GM23338 (cell line): ENCODE results near the gene TXNRD1. TPM values are rescaled to one million over a fixed set of nuclear protein-coding genes. Genes with fewer than 3 reads are reported as not detected.

Experiments used
- ATAC-seq: fragments of 200-7000 bp; cut with Tn5 transposase; 3 replicates; pipeline ENCODE4 v1.9.1; 2020
- DNase-seq: peaks from one replicate; pipeline ENCODE4 v3.0.0-alpha.2; 2015; ENCODE audit warnings: low spot score
- H2AFZ ChIP-seq: fragments of 200-600 bp; sonication (generic); 2 replicates; pipeline ENCODE4 v1.8.0; 2016; ENCODE audit warnings: antibody characterized with exemption, mild to moderate bottlenecking, moderate library complexity
- H3F3A ChIP-seq: fragments of 200-600 bp; sonication (generic); replicated peaks from 2 replicates; pipeline ENCODE4 v1.8.0; 2017; ENCODE audit warnings: antibody characterized with exemption, mixed run types, low read depth
- H3K27ac ChIP-seq: fragments of 200-600 bp; sonication (generic); 2 replicates; pipeline ENCODE4 v1.6.1; 2016; ENCODE audit warnings: low read depth
- H3K27me3 ChIP-seq: fragments of 200-600 bp; sonication (generic); 2 replicates; pipeline ENCODE4 v1.8.0; 2016; ENCODE audit warnings: mild to moderate bottlenecking, mixed run types, moderate library complexity; ENCODE audit not compliant: insufficient read depth
- H3K36me3 ChIP-seq: fragments of 200-600 bp; sonication (generic); 2 replicates; pipeline ENCODE4 v1.8.0; 2016; ENCODE audit warnings: mild to moderate bottlenecking; ENCODE audit not compliant: insufficient read depth
- H3K4me1 ChIP-seq: fragments of 200-600 bp; sonication (generic); 2 replicates; pipeline ENCODE4 v1.8.0; 2016; ENCODE audit warnings: mild to moderate bottlenecking, moderate library complexity; ENCODE audit not compliant: insufficient read depth
- H3K4me2 ChIP-seq: fragments of 200-600 bp; sonication (generic); 2 replicates; pipeline ENCODE4 v1.7.1; 2017; ENCODE audit warnings: mixed run types
- H3K4me3 ChIP-seq: fragments of 200-600 bp; sonication (generic); 2 replicates; pipeline ENCODE4 v1.6.1; 2016; ENCODE audit warnings: mixed run types
- H3K79me2 ChIP-seq: fragments of 200-600 bp; sonication (generic); replicated peaks from 2 replicates; pipeline ENCODE4 v1.8.0; 2017; ENCODE audit warnings: mild to moderate bottlenecking; ENCODE audit not compliant: insufficient read depth
- H3K9me2 ChIP-seq: fragments of 200-600 bp; sonication (generic); 2 replicates; pipeline ENCODE4 v1.8.0; 2017; ENCODE audit not compliant: insufficient read depth
- H4K20me1 ChIP-seq: fragments of 200-600 bp; sonication (generic); replicated peaks from 2 replicates; pipeline ENCODE4 v1.8.0; 2017; ENCODE audit warnings: mild to moderate bottlenecking; ENCODE audit not compliant: insufficient read depth
- H3K27ac Mint-ChIP-seq: 2 replicates; pipeline ENCODE4 v1.8.0; 2020; ENCODE audit warnings: inconsistent platforms, mild to moderate bottlenecking, moderate library complexity, mixed read lengths
- H3K27me3 Mint-ChIP-seq: 3 replicates; pipeline ENCODE4 v1.8.0; 2022; ENCODE audit warnings: low read depth, mild to moderate bottlenecking, moderate library complexity, mixed read lengths, inconsistent platforms; ENCODE audit not compliant: insufficient read depth, poor library complexity
- H3K36me3 Mint-ChIP-seq: 3 replicates; pipeline ENCODE4 v1.8.0; 2021; ENCODE audit warnings: low read depth, mild to moderate bottlenecking, inconsistent platforms, moderate library complexity, mixed read lengths
- H3K4me1 Mint-ChIP-seq: 3 replicates; pipeline ENCODE4 v1.8.0; 2020; ENCODE audit warnings: mild to moderate bottlenecking, inconsistent platforms, mixed read lengths
- H3K4me3 Mint-ChIP-seq: 3 replicates; pipeline ENCODE4 v1.8.0; 2021; ENCODE audit warnings: moderate library complexity, mild to moderate bottlenecking, inconsistent platforms, mixed read lengths
- H3K9me3 Mint-ChIP-seq: 3 replicates; pipeline ENCODE4 v1.8.0; 2020; ENCODE audit warnings: moderate library complexity, mild to moderate bottlenecking, inconsistent platforms, mixed read lengths
- CREB1 ChIP-seq: fragments of 250-450 bp; sonication (Bioruptor Pico); IDR thresholded peaks from 2 replicates; pipeline ENCODE4 v1.5.0; 2020; ENCODE audit warnings: low read depth, mild to moderate bottlenecking, moderate library complexity
- ETS1 ChIP-seq: IDR thresholded peaks from 2 replicates; pipeline ENCODE4 v1.6.1; 2016; ENCODE audit warnings: antibody characterized with exemption
- EZH2 ChIP-seq: fragments of 200-600 bp; sonication (generic); IDR thresholded peaks from one replicate; pipeline ENCODE4 v1.8.0; 2017; ENCODE audit warnings: antibody characterized with exemption, mild to moderate bottlenecking, low read depth; ENCODE audit not compliant: unreplicated experiment
- JUNB ChIP-seq: IDR thresholded peaks from one replicate; pipeline ENCODE4 v1.6.1; 2016; ENCODE audit warnings: antibody characterized with exemption; ENCODE audit not compliant: unreplicated experiment
- NANOG ChIP-seq: IDR thresholded peaks from 2 replicates; pipeline ENCODE4 v1.6.1; 2016; ENCODE audit warnings: antibody characterized with exemption, borderline replicate concordance
- POLR2AphosphoS5 ChIP-seq: IDR thresholded peaks from 2 replicates; pipeline ENCODE4 v1.6.1; 2016; ENCODE audit warnings: antibody characterized with exemption, low read depth
- REST ChIP-seq: IDR thresholded peaks from one replicate; pipeline ENCODE4 v1.6.1; 2018; ENCODE audit warnings: antibody characterized with exemption; ENCODE audit not compliant: unreplicated experiment
- STAT1 ChIP-seq: IDR thresholded peaks from one replicate; pipeline ENCODE4 v1.6.1; 2016; ENCODE audit warnings: antibody characterized with exemption; ENCODE audit not compliant: unreplicated experiment
- ZNF114 ChIP-seq: fragments of 250-450 bp; sonication (Bioruptor Pico); IDR thresholded peaks from 2 replicates; pipeline ENCODE4 v1.5.0; 2020; ENCODE audit warnings: mild to moderate bottlenecking, moderate library complexity
- ZNF331 ChIP-seq: fragments of 250-450 bp; sonication (Bioruptor Pico); IDR thresholded peaks from 2 replicates; pipeline ENCODE4 v1.5.0; 2020; ENCODE audit warnings: low read depth, mild to moderate bottlenecking, moderate library complexity
- ZNF462 ChIP-seq: fragments of 250-450 bp; sonication (Bioruptor Pico); IDR thresholded peaks from 2 replicates; pipeline ENCODE4 v1.5.0; 2020; ENCODE audit warnings: mild to moderate bottlenecking, moderate library complexity
- polyA plus RNA-seq: library from polyadenylated mRNA; unstranded; fragments of >200 nt; fragmentation: Nextera tagmentation; extraction: Ambion mirVana; gene quantifications from 2 replicates; pipeline ENCODE4 v1.2.1, GENCODE V29; 2016
- total RNA-seq: library from RNA; depleted of rRNA; stranded (reverse); fragments of >200 nt; shearing (Covaris generic); gene quantifications from 2 replicates; pipeline ENCODE4 v1.2.3, GENCODE V29; 2014
- TF ChIP-seq, protein P1 (sequence below), 2 experiments: fragments of 200-600 bp in 1 of 2; sonication (generic) in 1 of 2; conservative IDR thresholded peaks; 2 replicates each; pipeline versions ENCODE4 v1.5.1 to v1.6.1; 2016 to 2017; ENCODE audit warnings: antibody characterized with exemption in 2 of 2, low read depth in 2 of 2, mild to moderate bottlenecking in 2 of 2, moderate library complexity in 1 of 2

Gene TXNRD1
- total and polyA plus RNA-seq, 2 experiments from 2014 or later: 115 to 127 TPM

DNA sequence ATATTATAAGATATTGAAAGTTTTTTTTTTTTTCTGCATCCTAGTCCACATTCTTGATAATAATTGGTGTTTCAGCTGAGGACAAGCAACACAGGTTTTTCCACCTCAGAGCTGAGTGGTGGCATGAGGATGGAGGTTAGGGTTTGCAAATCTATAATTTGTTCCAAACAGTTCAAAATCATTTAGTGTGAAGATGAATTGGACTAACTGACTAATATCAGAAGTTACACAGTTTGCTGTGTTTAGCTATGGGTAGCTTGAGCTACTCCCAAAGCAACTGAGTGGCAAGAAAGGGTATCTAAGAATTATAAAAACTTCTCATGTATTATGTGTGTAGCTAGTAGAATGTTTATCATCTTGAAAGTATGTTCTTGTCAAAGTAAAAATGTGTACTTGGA is 105.0 kb downstream of the TXNRD1 start (continued):
- TF ChIP-seq REST (no peak), ZNF114 (CRISPR knock-in tag) (no peak), POLR2AphosphoS5 (no peak), STAT1 (no peak), CREB1 (CRISPR knock-in tag) (no peak), ETS1 (no peak), NANOG (no peak)
- TF ChIP-seq, protein P1, sequence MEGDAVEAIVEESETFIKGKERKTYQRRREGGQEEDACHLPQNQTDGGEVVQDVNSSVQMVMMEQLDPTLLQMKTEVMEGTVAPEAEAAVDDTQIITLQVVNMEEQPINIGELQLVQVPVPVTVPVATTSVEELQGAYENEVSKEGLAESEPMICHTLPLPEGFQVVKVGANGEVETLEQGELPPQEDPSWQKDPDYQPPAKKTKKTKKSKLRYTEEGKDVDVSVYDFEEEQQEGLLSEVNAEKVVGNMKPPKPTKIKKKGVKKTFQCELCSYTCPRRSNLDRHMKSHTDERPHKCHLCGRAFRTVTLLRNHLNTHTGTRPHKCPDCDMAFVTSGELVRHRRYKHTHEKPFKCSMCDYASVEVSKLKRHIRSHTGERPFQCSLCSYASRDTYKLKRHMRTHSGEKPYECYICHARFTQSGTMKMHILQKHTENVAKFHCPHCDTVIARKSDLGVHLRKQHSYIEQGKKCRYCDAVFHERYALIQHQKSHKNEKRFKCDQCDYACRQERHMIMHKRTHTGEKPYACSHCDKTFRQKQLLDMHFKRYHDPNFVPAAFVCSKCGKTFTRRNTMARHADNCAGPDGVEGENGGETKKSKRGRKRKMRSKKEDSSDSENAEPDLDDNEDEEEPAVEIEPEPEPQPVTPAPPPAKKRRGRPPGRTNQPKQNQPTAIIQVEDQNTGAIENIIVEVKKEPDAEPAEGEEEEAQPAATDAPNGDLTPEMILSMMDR (conservative IDR thresholded peaks at IDR 0.05; ENCODE audit: low read depth in 2 of 2): no peak

DNA sequence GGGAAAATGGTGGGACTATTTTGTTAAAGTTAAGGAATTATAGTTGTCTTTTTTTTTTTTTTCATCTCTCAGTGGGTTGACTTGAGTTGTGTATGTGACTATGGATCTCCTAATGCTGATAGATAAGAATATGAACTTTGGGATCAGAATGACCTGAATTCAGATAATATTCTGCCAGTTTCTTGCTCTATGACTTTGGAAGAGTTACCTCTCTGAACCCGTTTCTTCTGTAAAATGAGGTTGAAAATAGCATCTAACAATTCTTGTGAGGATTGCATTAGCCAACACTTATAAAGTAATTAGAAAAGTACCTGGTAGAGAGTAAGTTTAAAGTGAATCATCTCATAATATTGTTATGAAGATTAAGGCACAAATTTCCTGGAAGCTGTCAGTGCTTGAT is 106.4 kb downstream of the TXNRD1 start:
- Mint-ChIP-seq H3K27me3 (no peaks in the 10 kb centered on the region), H3K9me3 (peaks cover 4% of the 10 kb centered on the region; the same call in 2 of the 3 replicates), H3K27ac (no peak overlapping the region), H3K4me1 (no peaks in the 10 kb centered on the region), H3K36me3 (peaks cover 85% of the 10 kb centered on the region), H3K4me3 (no peak overlapping the region)
- no peaks in the 10 kb centered on the region for H3K4me1 ChIP-seq
- no peaks in the 10 kb centered on the region for H3K27me3 ChIP-seq
- H3K9me2 ChIP-seq: no peaks in the 10 kb centered on the region
- H3K4me2 ChIP-seq: no peak overlapping the region
- H3F3A ChIP-seq: no peaks in the 10 kb centered on the region
- no peak overlapping the region for H2AFZ ChIP-seq
- ATAC-seq: no peak
- H4K20me1 ChIP-seq: peaks cover 9% of the 10 kb centered on the region; the same call in 1 of the 2 replicates
- H3K27ac ChIP-seq: no peak overlapping the region
- H3K79me2 ChIP-seq: 0 out of 2 replicates have a peak, but pooled peaks cover 3% of the 10 kb centered on the region
- H3K4me3 ChIP-seq: no peak overlapping the region
- DNase-seq: no peak
- TF ChIP-seq CREB1 (CRISPR knock-in tag): no peak
- no peak for TF ChIP-seq ZNF331 (CRISPR knock-in tag)
- no peak for TF ChIP-seq ZNF462
- TF ChIP-seq JUNB: no peak
- no peak for TF ChIP-seq ZNF114 (CRISPR knock-in tag)
- no peak for TF ChIP-seq EZH2
- H3K36me3 ChIP-seq: peaks cover 72% of the 10 kb centered on the region
